HL-60 (cell line): Measurements from ENCODE around the gene TENM4.

ENCODE experiments used
- GABPA ChIP-seq: IDR thresholded peaks from 2 replicates; pipeline ENCODE4 v1.6.1; 2012; ENCODE audit warnings: low read depth
- POLR2AphosphoS5 ChIP-seq: IDR thresholded peaks from 2 replicates; pipeline ENCODE4 v1.6.1; 2012; ENCODE audit warnings: low read depth
- SPI1 ChIP-seq: IDR thresholded peaks from 2 replicates; pipeline ENCODE4 v1.6.1; 2012; ENCODE audit warnings: low read depth, mild to moderate bottlenecking, borderline replicate concordance
- TF ChIP-seq, protein P1 (sequence below): IDR thresholded peaks from one replicate; pipeline ENCODE4 v1.5.1; 2011; ENCODE audit warnings: low read length, control low read depth, inconsistent platforms; ENCODE audit not compliant: insufficient read depth
- TF ChIP-seq, protein P2 (sequence below): IDR thresholded peaks from 2 replicates; pipeline ENCODE4 v1.6.1; 2012; ENCODE audit warnings: low read depth; ENCODE audit not compliant: insufficient replicate concordance

DNA sequence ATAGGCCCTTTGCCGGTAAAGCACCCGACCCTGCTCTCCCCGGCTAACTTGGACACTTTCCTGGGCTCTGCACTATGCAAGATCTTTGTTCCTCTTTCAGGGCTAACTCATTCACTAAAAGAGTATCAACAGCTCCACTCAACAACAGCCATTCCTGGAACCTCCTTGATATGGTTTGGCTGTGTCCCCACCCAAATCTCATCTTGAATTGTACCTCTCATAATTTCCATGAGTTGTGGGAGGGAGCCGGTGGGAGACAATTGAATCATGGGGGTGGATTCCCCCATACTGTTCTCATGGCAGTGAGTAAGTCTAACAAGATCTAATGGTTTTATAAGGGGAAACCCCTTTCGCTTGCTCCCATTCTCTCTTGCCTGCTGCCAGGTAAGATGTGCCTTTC, 330.0 kb downstream of the TENM4 start:
- TF ChIP-seq, protein P1, sequence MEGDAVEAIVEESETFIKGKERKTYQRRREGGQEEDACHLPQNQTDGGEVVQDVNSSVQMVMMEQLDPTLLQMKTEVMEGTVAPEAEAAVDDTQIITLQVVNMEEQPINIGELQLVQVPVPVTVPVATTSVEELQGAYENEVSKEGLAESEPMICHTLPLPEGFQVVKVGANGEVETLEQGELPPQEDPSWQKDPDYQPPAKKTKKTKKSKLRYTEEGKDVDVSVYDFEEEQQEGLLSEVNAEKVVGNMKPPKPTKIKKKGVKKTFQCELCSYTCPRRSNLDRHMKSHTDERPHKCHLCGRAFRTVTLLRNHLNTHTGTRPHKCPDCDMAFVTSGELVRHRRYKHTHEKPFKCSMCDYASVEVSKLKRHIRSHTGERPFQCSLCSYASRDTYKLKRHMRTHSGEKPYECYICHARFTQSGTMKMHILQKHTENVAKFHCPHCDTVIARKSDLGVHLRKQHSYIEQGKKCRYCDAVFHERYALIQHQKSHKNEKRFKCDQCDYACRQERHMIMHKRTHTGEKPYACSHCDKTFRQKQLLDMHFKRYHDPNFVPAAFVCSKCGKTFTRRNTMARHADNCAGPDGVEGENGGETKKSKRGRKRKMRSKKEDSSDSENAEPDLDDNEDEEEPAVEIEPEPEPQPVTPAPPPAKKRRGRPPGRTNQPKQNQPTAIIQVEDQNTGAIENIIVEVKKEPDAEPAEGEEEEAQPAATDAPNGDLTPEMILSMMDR: no peak
- TF ChIP-seq SPI1 (no peak), GABPA (no peak), POLR2AphosphoS5 (no peak)
- TF ChIP-seq, protein P2, sequence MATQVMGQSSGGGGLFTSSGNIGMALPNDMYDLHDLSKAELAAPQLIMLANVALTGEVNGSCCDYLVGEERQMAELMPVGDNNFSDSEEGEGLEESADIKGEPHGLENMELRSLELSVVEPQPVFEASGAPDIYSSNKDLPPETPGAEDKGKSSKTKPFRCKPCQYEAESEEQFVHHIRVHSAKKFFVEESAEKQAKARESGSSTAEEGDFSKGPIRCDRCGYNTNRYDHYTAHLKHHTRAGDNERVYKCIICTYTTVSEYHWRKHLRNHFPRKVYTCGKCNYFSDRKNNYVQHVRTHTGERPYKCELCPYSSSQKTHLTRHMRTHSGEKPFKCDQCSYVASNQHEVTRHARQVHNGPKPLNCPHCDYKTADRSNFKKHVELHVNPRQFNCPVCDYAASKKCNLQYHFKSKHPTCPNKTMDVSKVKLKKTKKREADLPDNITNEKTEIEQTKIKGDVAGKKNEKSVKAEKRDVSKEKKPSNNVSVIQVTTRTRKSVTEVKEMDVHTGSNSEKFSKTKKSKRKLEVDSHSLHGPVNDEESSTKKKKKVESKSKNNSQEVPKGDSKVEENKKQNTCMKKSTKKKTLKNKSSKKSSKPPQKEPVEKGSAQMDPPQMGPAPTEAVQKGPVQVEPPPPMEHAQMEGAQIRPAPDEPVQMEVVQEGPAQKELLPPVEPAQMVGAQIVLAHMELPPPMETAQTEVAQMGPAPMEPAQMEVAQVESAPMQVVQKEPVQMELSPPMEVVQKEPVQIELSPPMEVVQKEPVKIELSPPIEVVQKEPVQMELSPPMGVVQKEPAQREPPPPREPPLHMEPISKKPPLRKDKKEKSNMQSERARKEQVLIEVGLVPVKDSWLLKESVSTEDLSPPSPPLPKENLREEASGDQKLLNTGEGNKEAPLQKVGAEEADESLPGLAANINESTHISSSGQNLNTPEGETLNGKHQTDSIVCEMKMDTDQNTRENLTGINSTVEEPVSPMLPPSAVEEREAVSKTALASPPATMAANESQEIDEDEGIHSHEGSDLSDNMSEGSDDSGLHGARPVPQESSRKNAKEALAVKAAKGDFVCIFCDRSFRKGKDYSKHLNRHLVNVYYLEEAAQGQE: no peak
